ENCODE results near the gene SV2C. TPM values are rescaled to one million over a fixed set of nuclear protein-coding genes. Genes with fewer than 3 reads are reported as not detected.

Gene SV2C
- total and polyA plus RNA-seq, 10 of the 15 experiments (the other 5 are each of a cell fraction or from before 2014, with no cell fraction given) = under 0.01 to 1.1 (median 0.63) TPM

DNA sequence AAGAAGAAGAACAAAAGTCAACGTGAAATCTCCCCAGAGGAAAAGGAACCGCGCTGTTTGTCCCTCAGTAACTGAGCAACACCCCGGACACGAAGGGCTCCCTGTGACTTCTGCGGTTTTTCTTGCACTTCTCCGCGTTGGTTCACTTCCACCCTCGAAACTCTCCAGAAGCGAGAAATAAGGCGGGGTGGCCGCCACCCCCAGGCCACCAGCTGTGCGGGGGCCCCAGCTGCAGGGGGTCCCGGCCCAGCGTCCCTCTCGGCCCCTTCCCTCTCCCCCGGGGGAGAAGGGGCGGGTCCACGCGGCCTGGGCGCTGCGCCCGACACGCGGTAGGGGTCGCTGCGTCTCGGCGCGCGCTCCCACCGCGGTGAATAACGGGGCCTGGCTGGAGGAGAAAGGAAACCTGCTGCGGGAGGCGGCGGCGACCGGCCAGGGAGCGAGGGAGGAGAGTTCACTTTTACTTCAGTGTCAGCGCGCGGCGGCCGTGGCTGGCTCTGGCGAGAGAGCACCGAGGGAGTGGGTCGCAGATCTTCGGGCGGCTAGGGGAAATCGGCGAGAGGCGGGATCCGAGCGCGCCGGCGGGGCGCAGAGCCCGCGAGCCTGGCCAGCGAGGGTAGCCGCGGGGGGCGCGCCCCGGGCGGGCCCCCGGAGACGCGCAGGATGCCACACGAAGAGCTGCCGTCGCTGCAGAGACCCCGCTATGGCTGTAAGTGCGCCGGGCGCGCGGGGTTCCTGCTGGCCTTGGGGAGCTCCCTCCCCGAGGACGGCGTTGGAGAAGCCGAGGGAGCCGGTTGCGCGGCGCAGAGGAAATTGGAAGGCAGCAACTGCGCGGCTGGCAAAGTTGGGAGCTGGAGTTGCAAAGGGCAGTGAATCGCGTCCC, 319.9 kb downstream of the SV2C start, which contains the start of gene IQGAP2 (continued):
- TF ChIP-seq, protein P1, sequence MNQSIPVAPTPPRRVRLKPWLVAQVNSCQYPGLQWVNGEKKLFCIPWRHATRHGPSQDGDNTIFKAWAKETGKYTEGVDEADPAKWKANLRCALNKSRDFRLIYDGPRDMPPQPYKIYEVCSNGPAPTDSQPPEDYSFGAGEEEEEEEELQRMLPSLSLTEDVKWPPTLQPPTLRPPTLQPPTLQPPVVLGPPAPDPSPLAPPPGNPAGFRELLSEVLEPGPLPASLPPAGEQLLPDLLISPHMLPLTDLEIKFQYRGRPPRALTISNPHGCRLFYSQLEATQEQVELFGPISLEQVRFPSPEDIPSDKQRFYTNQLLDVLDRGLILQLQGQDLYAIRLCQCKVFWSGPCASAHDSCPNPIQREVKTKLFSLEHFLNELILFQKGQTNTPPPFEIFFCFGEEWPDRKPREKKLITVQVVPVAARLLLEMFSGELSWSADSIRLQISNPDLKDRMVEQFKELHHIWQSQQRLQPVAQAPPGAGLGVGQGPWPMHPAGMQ (IDR thresholded peaks at IDR 0.05; ENCODE audit: borderline replicate concordance) = peak; percentile 38; the same call in 1 of the 2 replicates
- TF ChIP-seq FOXM1 (IDR thresholded peaks at IDR 0.05; ENCODE audit: low read depth, low read length) (no peak), RELA (IDR thresholded peaks at IDR 0.05; ENCODE audit: borderline replicate concordance, partially characterized antibody) (peak; percentile 49), PAX5 (IDR thresholded peaks at IDR 0.05; ENCODE audit: borderline replicate concordance, low read depth, low read length) (peak; percentile 54; the same call in 1 of the 2 replicates), SIX5 (IDR thresholded peaks at IDR 0.05; ENCODE audit: low read depth, low read length, severe bottlenecking) (no peak), NR2F1 (conservative IDR thresholded peaks at IDR 0.05) (peak; percentile 77), BMI1 (IDR thresholded peaks at IDR 0.05; ENCODE audit: borderline replicate concordance) (no peak), BHLHE40 (IDR thresholded peaks at IDR 0.05; ENCODE audit: borderline replicate concordance in 1 of 2, low read depth in 2 of 2, low read length in 1 of 2) (peak; percentile 11 to 69; a peak in 3 of 4 replicates), SRF (IDR thresholded peaks at IDR 0.05; ENCODE audit: low read depth in 2 of 2, low read length in 2 of 2) (no peak), SMAD1 (IDR thresholded peaks at IDR 0.05; ENCODE audit: low read depth, partially characterized antibody) (no peak), BRCA1 (IDR thresholded peaks at IDR 0.05; ENCODE audit: low read depth, low read length) (no peak), CHD4 (IDR thresholded peaks at IDR 0.05) (no peak), SMARCA5 (IDR thresholded peaks at IDR 0.05) (peak; percentile 98), IRF4 (IDR thresholded peaks at IDR 0.05; ENCODE audit: low read depth, low read length) (0 out of 2 replicates have a peak, but pooled peaks have one; percentile 16)
- TF ChIP-seq, protein P2, sequence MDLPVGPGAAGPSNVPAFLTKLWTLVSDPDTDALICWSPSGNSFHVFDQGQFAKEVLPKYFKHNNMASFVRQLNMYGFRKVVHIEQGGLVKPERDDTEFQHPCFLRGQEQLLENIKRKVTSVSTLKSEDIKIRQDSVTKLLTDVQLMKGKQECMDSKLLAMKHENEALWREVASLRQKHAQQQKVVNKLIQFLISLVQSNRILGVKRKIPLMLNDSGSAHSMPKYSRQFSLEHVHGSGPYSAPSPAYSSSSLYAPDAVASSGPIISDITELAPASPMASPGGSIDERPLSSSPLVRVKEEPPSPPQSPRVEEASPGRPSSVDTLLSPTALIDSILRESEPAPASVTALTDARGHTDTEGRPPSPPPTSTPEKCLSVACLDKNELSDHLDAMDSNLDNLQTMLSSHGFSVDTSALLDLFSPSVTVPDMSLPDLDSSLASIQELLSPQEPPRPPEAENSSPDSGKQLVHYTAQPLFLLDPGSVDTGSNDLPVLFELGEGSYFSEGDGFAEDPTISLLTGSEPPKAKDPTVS (IDR thresholded peaks at IDR 0.05; ENCODE audit: low read depth, low read length) = no peak
- TF ChIP-seq, protein P3, sequence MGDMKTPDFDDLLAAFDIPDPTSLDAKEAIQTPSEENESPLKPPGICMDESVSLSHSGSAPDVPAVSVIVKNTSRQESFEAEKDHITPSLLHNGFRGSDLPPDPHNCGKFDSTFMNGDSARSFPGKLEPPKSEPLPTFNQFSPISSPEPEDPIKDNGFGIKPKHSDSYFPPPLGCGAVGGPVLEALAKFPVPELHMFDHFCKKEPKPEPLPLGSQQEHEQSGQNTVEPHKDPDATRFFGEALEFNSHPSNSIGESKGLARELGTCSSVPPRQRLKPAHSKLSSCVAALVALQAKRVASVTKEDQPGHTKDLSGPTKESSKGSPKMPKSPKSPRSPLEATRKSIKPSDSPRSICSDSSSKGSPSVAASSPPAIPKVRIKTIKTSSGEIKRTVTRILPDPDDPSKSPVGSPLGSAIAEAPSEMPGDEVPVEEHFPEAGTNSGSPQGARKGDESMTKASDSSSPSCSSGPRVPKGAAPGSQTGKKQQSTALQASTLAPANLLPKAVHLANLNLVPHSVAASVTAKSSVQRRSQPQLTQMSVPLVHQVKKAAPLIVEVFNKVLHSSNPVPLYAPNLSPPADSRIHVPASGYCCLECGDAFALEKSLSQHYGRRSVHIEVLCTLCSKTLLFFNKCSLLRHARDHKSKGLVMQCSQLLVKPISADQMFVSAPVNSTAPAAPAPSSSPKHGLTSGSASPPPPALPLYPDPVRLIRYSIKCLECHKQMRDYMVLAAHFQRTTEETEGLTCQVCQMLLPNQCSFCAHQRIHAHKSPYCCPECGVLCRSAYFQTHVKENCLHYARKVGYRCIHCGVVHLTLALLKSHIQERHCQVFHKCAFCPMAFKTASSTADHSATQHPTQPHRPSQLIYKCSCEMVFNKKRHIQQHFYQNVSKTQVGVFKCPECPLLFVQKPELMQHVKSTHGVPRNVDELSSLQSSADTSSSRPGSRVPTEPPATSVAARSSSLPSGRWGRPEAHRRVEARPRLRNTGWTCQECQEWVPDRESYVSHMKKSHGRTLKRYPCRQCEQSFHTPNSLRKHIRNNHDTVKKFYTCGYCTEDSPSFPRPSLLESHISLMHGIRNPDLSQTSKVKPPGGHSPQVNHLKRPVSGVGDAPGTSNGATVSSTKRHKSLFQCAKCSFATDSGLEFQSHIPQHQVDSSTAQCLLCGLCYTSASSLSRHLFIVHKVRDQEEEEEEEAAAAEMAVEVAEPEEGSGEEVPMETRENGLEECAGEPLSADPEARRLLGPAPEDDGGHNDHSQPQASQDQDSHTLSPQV (IDR thresholded peaks at IDR 0.05) = peak; percentile 46; the same call in 1 of the 2 replicates
- TF ChIP-seq, protein P4, sequence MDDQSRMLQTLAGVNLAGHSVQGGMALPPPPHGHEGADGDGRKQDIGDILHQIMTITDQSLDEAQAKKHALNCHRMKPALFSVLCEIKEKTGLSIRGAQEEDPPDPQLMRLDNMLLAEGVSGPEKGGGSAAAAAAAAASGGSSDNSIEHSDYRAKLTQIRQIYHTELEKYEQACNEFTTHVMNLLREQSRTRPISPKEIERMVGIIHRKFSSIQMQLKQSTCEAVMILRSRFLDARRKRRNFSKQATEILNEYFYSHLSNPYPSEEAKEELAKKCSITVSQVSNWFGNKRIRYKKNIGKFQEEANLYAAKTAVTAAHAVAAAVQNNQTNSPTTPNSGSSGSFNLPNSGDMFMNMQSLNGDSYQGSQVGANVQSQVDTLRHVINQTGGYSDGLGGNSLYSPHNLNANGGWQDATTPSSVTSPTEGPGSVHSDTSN (IDR thresholded peaks at IDR 0.05; ENCODE audit: insufficient replicate concordance, low read depth, low read length) = no peak
- TF ChIP-seq, protein P5, sequence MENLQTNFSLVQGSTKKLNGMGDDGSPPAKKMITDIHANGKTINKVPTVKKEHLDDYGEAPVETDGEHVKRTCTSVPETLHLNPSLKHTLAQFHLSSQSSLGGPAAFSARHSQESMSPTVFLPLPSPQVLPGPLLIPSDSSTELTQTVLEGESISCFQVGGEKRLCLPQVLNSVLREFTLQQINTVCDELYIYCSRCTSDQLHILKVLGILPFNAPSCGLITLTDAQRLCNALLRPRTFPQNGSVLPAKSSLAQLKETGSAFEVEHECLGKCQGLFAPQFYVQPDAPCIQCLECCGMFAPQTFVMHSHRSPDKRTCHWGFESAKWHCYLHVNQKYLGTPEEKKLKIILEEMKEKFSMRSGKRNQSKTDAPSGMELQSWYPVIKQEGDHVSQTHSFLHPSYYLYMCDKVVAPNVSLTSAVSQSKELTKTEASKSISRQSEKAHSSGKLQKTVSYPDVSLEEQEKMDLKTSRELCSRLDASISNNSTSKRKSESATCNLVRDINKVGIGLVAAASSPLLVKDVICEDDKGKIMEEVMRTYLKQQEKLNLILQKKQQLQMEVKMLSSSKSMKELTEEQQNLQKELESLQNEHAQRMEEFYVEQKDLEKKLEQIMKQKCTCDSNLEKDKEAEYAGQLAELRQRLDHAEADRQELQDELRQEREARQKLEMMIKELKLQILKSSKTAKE (IDR thresholded peaks at IDR 0.05; ENCODE audit: low read depth, poor library complexity, severe bottlenecking) = peak; percentile 62
